ENCODE results near the gene ALPP. TPM values are rescaled to one million over a fixed set of nuclear protein-coding genes. Genes with fewer than 3 reads are reported as not detected.

Gene ALPP
- polyA plus RNA-seq, 1 donor from 2014 or later, result not detected

DNA sequence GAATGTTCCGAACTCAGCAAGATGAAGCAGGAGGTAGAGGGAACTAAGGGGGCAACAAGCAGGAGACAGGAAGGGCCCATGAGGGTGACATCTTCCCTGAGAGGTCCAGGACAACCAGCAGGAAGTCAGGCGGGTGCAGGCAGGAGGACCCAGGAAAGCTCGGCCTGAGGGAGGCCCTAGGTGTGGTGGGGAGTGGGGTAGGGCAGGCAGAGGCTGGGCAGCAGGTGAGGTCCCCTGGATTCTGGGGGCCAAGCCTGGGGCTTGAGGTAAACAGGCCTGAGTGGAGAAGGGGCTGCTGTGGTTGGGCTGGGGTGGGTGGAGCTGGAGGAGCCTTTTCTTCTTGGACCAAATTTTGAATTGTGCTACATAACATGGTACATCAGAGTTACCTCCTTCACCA is 24.0 kb downstream of the ALPP start:
- Histone ChIP-seq H3K9ac (ENCODE audit: low read length) (no peak overlapping the region), H3K79me2 (replicated peaks; ENCODE audit: insufficient read depth, low read length) (no peaks in the 10 kb centered on the region), H4K20me1 (ENCODE audit: insufficient read depth) (no peaks in the 10 kb centered on the region), H3K4me3 (ENCODE audit: low read length) (no peak overlapping the region), H2AFZ (ENCODE audit: low read depth, low read length) (no peak overlapping the region), H3K27me3 (ENCODE audit: insufficient read depth, low read depth, low read length) (no peaks in the 10 kb centered on the region), H3F3A (ENCODE audit: insufficient read depth, low read length, poor library complexity, severe bottlenecking) (no peaks in the 10 kb centered on the region), H3K36me3 (ENCODE audit: insufficient read depth, low read length) (no peaks in the 10 kb centered on the region), H3K9me2 (ENCODE audit: insufficient read depth, low read length) (no peaks in the 10 kb centered on the region), H3K4me2 (ENCODE audit: low read length) (no peak overlapping the region), H3K27ac (ENCODE audit: low read length) (no peak overlapping the region), H3K9me3 (ENCODE audit: low read length) (no peaks in the 10 kb centered on the region)
- TF ChIP-seq EZH2 (IDR thresholded peaks at IDR 0.05; ENCODE audit: borderline replicate concordance, insufficient read depth, low read length, poor library complexity, severe bottlenecking) (no peak), SMC3 (conservative IDR thresholded peaks at IDR 0.05; ENCODE audit: poor library complexity) (no peak), RAD21 (conservative IDR thresholded peaks at IDR 0.05) (no peak), MXI1 (conservative IDR thresholded peaks at IDR 0.05; ENCODE audit: poor library complexity, severe bottlenecking) (no peak), POLR2AphosphoS5 (IDR thresholded peaks at IDR 0.05) (no peak)
- TF ChIP-seq, protein P1, sequence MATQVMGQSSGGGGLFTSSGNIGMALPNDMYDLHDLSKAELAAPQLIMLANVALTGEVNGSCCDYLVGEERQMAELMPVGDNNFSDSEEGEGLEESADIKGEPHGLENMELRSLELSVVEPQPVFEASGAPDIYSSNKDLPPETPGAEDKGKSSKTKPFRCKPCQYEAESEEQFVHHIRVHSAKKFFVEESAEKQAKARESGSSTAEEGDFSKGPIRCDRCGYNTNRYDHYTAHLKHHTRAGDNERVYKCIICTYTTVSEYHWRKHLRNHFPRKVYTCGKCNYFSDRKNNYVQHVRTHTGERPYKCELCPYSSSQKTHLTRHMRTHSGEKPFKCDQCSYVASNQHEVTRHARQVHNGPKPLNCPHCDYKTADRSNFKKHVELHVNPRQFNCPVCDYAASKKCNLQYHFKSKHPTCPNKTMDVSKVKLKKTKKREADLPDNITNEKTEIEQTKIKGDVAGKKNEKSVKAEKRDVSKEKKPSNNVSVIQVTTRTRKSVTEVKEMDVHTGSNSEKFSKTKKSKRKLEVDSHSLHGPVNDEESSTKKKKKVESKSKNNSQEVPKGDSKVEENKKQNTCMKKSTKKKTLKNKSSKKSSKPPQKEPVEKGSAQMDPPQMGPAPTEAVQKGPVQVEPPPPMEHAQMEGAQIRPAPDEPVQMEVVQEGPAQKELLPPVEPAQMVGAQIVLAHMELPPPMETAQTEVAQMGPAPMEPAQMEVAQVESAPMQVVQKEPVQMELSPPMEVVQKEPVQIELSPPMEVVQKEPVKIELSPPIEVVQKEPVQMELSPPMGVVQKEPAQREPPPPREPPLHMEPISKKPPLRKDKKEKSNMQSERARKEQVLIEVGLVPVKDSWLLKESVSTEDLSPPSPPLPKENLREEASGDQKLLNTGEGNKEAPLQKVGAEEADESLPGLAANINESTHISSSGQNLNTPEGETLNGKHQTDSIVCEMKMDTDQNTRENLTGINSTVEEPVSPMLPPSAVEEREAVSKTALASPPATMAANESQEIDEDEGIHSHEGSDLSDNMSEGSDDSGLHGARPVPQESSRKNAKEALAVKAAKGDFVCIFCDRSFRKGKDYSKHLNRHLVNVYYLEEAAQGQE (IDR thresholded peaks at IDR 0.05; ENCODE audit: borderline replicate concordance), result no peak
- TF ChIP-seq, protein P2, sequence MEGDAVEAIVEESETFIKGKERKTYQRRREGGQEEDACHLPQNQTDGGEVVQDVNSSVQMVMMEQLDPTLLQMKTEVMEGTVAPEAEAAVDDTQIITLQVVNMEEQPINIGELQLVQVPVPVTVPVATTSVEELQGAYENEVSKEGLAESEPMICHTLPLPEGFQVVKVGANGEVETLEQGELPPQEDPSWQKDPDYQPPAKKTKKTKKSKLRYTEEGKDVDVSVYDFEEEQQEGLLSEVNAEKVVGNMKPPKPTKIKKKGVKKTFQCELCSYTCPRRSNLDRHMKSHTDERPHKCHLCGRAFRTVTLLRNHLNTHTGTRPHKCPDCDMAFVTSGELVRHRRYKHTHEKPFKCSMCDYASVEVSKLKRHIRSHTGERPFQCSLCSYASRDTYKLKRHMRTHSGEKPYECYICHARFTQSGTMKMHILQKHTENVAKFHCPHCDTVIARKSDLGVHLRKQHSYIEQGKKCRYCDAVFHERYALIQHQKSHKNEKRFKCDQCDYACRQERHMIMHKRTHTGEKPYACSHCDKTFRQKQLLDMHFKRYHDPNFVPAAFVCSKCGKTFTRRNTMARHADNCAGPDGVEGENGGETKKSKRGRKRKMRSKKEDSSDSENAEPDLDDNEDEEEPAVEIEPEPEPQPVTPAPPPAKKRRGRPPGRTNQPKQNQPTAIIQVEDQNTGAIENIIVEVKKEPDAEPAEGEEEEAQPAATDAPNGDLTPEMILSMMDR (IDR thresholded peaks at IDR 0.05; ENCODE audit: poor library complexity, severe bottlenecking), result no peak

DNA sequence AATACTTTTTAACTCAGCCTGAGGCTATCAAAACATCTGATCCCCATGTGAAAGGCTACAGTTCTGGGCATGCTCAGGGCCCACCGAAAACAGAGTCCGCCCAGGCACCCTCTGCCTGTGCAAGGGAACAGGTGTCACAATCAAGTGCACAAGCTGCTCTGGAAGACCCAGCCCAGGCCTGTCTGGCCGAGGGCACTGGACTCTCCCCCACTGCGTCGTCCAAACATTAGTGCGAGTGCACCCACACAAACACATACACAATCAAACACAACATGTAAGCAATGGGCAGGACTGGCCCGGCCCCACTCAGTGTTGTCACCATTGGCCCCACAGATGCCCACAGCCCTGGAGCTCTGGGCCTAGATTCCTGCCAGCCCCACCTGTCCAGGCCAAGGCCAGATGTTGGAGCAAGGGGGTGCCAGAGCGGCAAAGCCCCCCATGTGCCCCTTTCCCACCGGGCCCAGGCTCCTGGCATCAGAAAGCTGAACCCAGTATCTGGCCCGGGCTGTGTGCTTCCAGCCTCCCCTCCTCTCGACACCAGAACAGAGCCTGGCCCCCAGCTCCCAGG is 27.5 kb downstream of the ALPP start:
- no peak for TF ChIP-seq MXI1 (conservative IDR thresholded peaks at IDR 0.05; ENCODE audit: poor library complexity, severe bottlenecking)
- no peak for TF ChIP-seq SMC3 (conservative IDR thresholded peaks at IDR 0.05; ENCODE audit: poor library complexity)
- TF ChIP-seq, protein P2 (IDR thresholded peaks at IDR 0.05; ENCODE audit: poor library complexity, severe bottlenecking), result no peak
- no peak for TF ChIP-seq RAD21 (conservative IDR thresholded peaks at IDR 0.05)
- TF ChIP-seq, protein P1 (IDR thresholded peaks at IDR 0.05; ENCODE audit: borderline replicate concordance), result no peak
- no peak for TF ChIP-seq EZH2 (IDR thresholded peaks at IDR 0.05; ENCODE audit: borderline replicate concordance, insufficient read depth, low read length, poor library complexity, severe bottlenecking)
- TF ChIP-seq EP300 (conservative IDR thresholded peaks at IDR 0.05; ENCODE audit: poor library complexity, severe bottlenecking), result no peak
- TF ChIP-seq TAF1 (IDR thresholded peaks at IDR 0.05; ENCODE audit: low read depth), result no peak
- TF ChIP-seq POLR2AphosphoS5 (IDR thresholded peaks at IDR 0.05), result no peak
- Histone ChIP-seq H4K20me1 (ENCODE audit: insufficient read depth) (no peaks in the 10 kb centered on the region), H3K9me3 (ENCODE audit: low read length) (no peaks in the 10 kb centered on the region)

More for the DNA sequence above, 27.5 kb downstream of the ALPP start:
- Histone ChIP-seq H3K9ac (ENCODE audit: low read length) (no peak overlapping the region), H3K4me3 (ENCODE audit: low read length) (no peak overlapping the region), H3K4me2 (ENCODE audit: low read length) (no peak overlapping the region), H3K27me3 (ENCODE audit: insufficient read depth, low read depth, low read length) (no peaks in the 10 kb centered on the region), H2AFZ (ENCODE audit: low read depth, low read length) (no peak overlapping the region), H3F3A (ENCODE audit: insufficient read depth, low read length, poor library complexity, severe bottlenecking) (no peaks in the 10 kb centered on the region), H3K79me2 (replicated peaks; ENCODE audit: insufficient read depth, low read length) (no peaks in the 10 kb centered on the region), H3K36me3 (ENCODE audit: insufficient read depth, low read length) (no peaks in the 10 kb centered on the region), H3K9me2 (ENCODE audit: insufficient read depth, low read length) (no peaks in the 10 kb centered on the region), H3K27ac (ENCODE audit: low read length) (no peak overlapping the region)

Data from neural cell (in vitro differentiated cells).